Measurements from ENCODE around the gene OR9Q1.

DNA sequence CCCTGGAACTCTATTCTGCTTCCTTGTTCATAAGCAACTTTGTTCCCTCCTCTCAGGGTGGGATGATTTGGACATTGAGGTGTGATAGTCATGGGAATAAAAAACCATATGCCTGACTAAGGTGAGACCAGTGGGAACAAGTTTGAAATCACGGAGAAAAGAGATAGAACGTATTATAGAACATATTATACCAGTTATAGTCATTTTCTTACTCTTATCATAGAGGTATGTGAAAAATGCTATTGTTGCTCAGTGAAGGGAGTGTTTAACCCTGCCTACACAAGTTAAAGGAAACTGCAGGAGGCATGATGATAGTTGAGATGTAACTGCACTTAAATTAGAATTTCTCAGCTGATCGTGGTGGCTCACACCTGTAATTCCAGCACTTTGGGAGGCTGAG is 22.6 kb downstream of the OR9Q1 start:
- TF ChIP-seq, protein P1, sequence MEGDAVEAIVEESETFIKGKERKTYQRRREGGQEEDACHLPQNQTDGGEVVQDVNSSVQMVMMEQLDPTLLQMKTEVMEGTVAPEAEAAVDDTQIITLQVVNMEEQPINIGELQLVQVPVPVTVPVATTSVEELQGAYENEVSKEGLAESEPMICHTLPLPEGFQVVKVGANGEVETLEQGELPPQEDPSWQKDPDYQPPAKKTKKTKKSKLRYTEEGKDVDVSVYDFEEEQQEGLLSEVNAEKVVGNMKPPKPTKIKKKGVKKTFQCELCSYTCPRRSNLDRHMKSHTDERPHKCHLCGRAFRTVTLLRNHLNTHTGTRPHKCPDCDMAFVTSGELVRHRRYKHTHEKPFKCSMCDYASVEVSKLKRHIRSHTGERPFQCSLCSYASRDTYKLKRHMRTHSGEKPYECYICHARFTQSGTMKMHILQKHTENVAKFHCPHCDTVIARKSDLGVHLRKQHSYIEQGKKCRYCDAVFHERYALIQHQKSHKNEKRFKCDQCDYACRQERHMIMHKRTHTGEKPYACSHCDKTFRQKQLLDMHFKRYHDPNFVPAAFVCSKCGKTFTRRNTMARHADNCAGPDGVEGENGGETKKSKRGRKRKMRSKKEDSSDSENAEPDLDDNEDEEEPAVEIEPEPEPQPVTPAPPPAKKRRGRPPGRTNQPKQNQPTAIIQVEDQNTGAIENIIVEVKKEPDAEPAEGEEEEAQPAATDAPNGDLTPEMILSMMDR (IDR thresholded peaks at IDR 0.05; ENCODE audit: low read depth, low read length, missing input control), result no peak
- TF ChIP-seq EGR1 (IDR thresholded peaks at IDR 0.05; ENCODE audit: low read depth in 2 of 2), result no peak
- no peak for TF ChIP-seq YY1 (IDR thresholded peaks at IDR 0.05)
- TF ChIP-seq, protein P2, sequence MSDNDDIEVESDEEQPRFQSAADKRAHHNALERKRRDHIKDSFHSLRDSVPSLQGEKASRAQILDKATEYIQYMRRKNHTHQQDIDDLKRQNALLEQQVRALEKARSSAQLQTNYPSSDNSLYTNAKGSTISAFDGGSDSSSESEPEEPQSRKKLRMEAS (IDR thresholded peaks at IDR 0.05), result no peak
- TF ChIP-seq FOXA1 (IDR thresholded peaks at IDR 0.05), result no peak
- no peak for TF ChIP-seq SP1 (IDR thresholded peaks at IDR 0.05)
- TF ChIP-seq RAD21 (IDR thresholded peaks at IDR 0.05), result no peak
- TF ChIP-seq TAF1 (conservative IDR thresholded peaks at IDR 0.05), result no peak
- TF ChIP-seq NR2F2 (IDR thresholded peaks at IDR 0.05), result no peak
